22Rv1 (cell line): ENCODE data around the gene SHLD1.
"Not testable (repeated sequence)": the region's sequence is repeated elsewhere in the genome, so short reads cannot be mapped to it uniquely, and the experiment has no call there.

Experiments
- H3K27ac ChIP-seq: fragments of 450-650 bp; 2 replicates; pipeline ENCODE4 v1.5.1; 2017
- CTCF ChIP-seq: fragments of 450-650 bp; IDR thresholded peaks from 2 replicates; pipeline ENCODE4 v1.5.1; 2017; ENCODE audit warnings: mild to moderate bottlenecking
- ZFX ChIP-seq: fragments of 450-650 bp; IDR thresholded peaks from 2 replicates; pipeline ENCODE4 v1.6.1; 2017; ENCODE audit warnings: antibody characterized with exemption, borderline replicate concordance

SHLD1 gene

GRCh38 chr20:5737966-5738365, 12.2 kb upstream of the SHLD1 start:
- no peak for TF ChIP-seq ZFX
- TF ChIP-seq CTCF: no peak
- no peak overlapping the region for H3K27ac ChIP-seq

DNA sequence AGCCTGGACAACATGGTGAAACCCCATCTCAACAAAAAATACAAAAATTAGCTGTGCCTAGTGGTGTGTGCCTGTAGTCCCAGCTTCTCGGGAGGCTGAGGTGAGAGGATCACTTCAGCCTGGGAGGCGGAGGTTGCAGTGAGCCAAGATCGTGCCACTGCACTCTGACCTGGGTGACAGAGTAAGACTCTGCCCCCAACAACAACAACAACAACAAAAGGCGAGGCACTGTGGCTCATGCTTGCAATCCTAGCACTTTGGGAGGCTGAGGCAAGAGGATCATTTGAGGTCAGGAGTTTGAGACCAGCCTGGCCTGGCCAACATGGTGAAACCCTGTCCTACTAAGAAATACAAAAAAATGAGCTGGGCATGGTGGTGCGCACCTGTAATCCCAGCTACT, 9.6 kb upstream of the SHLD1 start:
- H3K27ac ChIP-seq: not testable (repeated sequence)

DNA sequence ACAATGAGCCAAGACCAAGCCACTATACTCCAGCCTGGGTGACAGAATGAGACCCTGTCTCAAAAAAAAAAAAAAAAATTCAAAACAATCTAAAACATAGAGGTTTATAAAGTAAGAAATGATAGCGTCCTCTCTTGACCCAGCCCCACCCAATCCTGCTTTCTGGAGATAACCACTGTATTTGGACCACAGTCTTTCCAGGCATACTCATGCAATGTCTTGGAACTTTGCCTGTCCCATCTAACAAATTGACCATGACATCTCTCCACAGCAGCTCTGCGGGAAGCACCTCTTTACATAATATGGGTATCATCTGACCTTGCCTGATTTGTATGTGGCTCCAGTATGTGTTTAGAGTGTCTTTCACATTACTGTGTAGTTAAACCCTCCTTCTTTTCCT, 9.1 kb upstream of the SHLD1 start:
- no peak overlapping the region for H3K27ac ChIP-seq
- no peak for TF ChIP-seq CTCF
- no peak for TF ChIP-seq ZFX

DNA sequence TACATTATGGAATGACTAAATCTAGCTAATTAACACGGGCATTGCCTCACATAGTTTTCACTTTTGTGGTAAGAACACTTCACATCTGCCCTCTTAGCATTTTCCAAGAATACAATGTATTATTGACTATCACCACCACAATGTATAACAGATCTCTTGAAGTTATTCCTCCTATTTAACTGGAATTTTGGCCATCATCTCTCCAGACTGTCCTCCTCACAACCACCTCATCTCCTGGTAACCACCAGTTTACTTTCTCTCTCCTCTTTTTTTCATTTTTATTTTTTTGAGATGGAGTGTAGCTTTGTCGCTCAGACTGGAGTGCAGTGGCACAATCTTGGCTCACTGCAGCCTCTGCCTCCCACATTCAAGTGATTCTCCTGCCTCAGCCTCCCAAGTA, 8.2 kb upstream of the SHLD1 start:
- TF ChIP-seq ZFX: no peak
- no peak for TF ChIP-seq CTCF
- H3K27ac ChIP-seq: no peak overlapping the region

DNA sequence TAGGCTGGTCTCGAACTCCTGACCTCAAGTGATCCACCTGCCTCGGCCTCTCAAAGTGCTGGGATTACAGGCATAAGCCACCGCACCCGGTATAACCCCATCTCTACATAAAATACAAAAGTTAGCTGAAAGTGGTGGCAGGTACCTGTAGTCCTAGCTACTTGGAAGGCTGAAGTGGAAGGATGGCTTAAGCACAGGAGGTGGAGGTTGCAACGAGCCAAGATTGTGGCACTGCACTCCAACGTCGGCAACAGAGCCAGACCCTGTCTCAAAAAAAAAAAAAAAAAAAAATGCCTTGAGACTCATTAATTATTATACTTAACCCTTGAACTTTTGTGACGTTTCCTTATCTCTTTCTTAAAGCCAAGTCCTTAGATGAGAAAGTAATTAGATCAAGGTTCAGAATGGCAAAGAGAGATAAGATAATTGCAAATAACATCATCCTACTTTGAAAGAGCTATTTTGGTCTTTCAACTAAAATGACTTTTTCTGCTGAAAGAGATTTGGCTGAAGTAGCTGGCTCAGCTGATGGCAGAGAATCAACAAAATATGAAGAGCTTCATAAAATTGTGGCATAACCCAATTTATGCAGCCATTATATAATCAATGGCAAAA, 4.7 kb upstream of the SHLD1 start:
- TF ChIP-seq CTCF: no peak
- no peak for TF ChIP-seq ZFX
- H3K27ac ChIP-seq: no peak overlapping the region

- no peak overlapping the region for H3K27ac ChIP-seq
- TF ChIP-seq ZFX: no peak
- TF ChIP-seq CTCF: no peak
Observed at GRCh38 chr20:5746064-5746463, 4.1 kb upstream of the SHLD1 start.

GRCh38 chr20:5748246-5748645, 2.0 kb upstream of the SHLD1 start:
- no peak for TF ChIP-seq ZFX
- TF ChIP-seq CTCF: no peak

DNA sequence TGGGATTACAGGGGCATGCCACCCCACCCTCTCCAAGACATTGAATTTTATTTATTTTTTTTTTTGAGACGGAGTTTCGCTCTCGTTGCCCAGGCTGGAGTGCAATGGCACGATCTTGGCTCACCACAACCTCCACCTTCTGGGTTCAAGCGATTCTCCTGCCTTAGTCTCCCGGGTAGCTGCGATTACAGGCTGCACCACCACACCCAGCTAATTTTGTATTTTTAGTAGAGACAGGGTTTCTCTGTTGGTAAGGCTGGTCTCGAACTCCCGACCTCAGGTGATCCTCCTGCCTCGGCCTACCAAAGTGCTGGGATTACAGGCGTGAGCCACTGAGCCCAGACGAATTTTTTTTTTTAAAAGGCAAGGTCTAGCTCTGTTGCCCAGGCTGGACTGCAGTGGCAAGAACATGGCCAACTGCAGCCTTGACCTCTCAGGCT, 669 bp upstream of the SHLD1 start:
- peak overlapping the region; percentile 74; the same call in 1 of the 2 replicates for H3K27ac ChIP-seq

More at GRCh38 chr20:5748246-5748645, 2.0 kb upstream of the SHLD1 start:
- H3K27ac ChIP-seq: no peak overlapping the region
